HEK293T (cell line): Measurements from ENCODE around the gene IGFBPL1.

Source experiments
- CTCF ChIA-PET: fragments of 350-600 bp; formaldehyde crosslinking; extraction: SDS; loops from one replicate; lab custom pipeline; 2021; ENCODE audit warnings: antibody characterized with exemption, inconsistent platforms; lab: Yijun Ruan, JAX
- POLR2A ChIA-PET: fragments of 350-600 bp; formaldehyde crosslinking; extraction: SDS; loops from one replicate; lab custom pipeline; 2020; ENCODE audit warnings: antibody characterized with exemption, inconsistent platforms; lab: Yijun Ruan, JAX
- DNase-seq: peaks from one replicate; pipeline ENCODE4 v3.0.0; 2012; ENCODE audit warnings: mixed read lengths; ENCODE audit errors: extremely low spot score
- ARNT ChIP-seq: fragments of 450-650 bp; IDR thresholded peaks from 2 replicates; pipeline ENCODE4 v1.6.1; 2017; ENCODE audit warnings: mild to moderate bottlenecking
- BHLHE40 ChIP-seq: fragments of 450-650 bp; IDR thresholded peaks from 2 replicates; pipeline ENCODE4 v1.6.1; 2016; ENCODE audit warnings: mild to moderate bottlenecking, moderate library complexity, borderline replicate concordance
- CTBP1 ChIP-seq: fragments of 450-650 bp; IDR thresholded peaks from 2 replicates; pipeline ENCODE4 v1.6.1; 2016; ENCODE audit warnings: borderline replicate concordance
- ELF4 ChIP-seq: fragments of 450-650 bp; IDR thresholded peaks from 2 replicates; pipeline ENCODE4 v1.6.1; 2017; ENCODE audit warnings: antibody characterized with exemption
- FOXA1 ChIP-seq: fragments of 450-650 bp; IDR thresholded peaks from 2 replicates; pipeline ENCODE4 v1.6.1; 2016; ENCODE audit warnings: mild to moderate bottlenecking
- FOXK2 ChIP-seq: fragments of 450-650 bp; IDR thresholded peaks from 2 replicates; pipeline ENCODE4 v1.6.1; 2016; ENCODE audit warnings: mild to moderate bottlenecking
- FOXM1 ChIP-seq: fragments of 450-650 bp; IDR thresholded peaks from 2 replicates; pipeline ENCODE4 v1.6.1; 2017; ENCODE audit warnings: mild to moderate bottlenecking, borderline replicate concordance
- HDGF ChIP-seq: fragments of 450-650 bp; IDR thresholded peaks from 2 replicates; pipeline ENCODE4 v1.6.1; 2017; ENCODE audit warnings: antibody characterized with exemption, borderline replicate concordance
- L3MBTL2 ChIP-seq: fragments of 450-650 bp; conservative IDR thresholded peaks from 2 replicates; pipeline ENCODE4 v1.6.1; 2016; ENCODE audit warnings: mild to moderate bottlenecking
- LEF1 ChIP-seq: fragments of 450-650 bp; IDR thresholded peaks from 2 replicates; pipeline ENCODE4 v1.6.1; 2017; ENCODE audit warnings: mild to moderate bottlenecking, borderline replicate concordance
- NFRKB ChIP-seq: fragments of 450-650 bp; IDR thresholded peaks from 2 replicates; pipeline ENCODE4 v1.6.1; 2016; ENCODE audit warnings: mild to moderate bottlenecking, moderate library complexity
- PKNOX1 ChIP-seq: fragments of 450-650 bp; IDR thresholded peaks from 2 replicates; pipeline ENCODE4 v1.6.1; 2016
- SP1 ChIP-seq: fragments of 450-650 bp; IDR thresholded peaks from 2 replicates; pipeline ENCODE4 v1.6.1; 2017
- SUZ12 ChIP-seq: fragments of 450-650 bp; IDR thresholded peaks from 2 replicates; pipeline ENCODE4 v1.6.1; 2016; ENCODE audit warnings: mild to moderate bottlenecking
- TARDBP ChIP-seq: fragments of 450-650 bp; IDR thresholded peaks from 2 replicates; pipeline ENCODE4 v1.6.1; 2016
- ZNF384 ChIP-seq: fragments of 450-650 bp; IDR thresholded peaks from 2 replicates; pipeline ENCODE4 v1.6.1; 2016

IGFBPL1 gene

GRCh38 chr9:38424918-38425317 is 664 bp upstream of the IGFBPL1 start:
- TF ChIP-seq L3MBTL2 (no peak), BHLHE40 (no peak), PKNOX1 (no peak), SP1 (no peak), ELF4 (no peak), HDGF (no peak), SUZ12 (no peak), ARNT (no peak), FOXK2 (no peak), CTBP1 (no peak)
- ChIA-PET CTCF (interaction anchor here (0.6 kb wide), 1 partner anchor 940 kb away, joined by 3 read pairs; no protein-coding TSS in a partner anchor), POLR2A (no interaction called here)
- DNase-seq, result no peak

GRCh38 chr9:38423273-38423972 is 831 bp downstream of the IGFBPL1 start:
- ChIA-PET POLR2A (no interaction called here), CTCF (no interaction called here)
- no peak for DNase-seq
- TF ChIP-seq FOXM1, result no peak
- TF ChIP-seq NFRKB, result no peak
- TF ChIP-seq HDGF, result no peak
- no peak for TF ChIP-seq CTBP1
- TF ChIP-seq TARDBP, result no peak
- TF ChIP-seq ELF4, result no peak
- TF ChIP-seq LEF1, result no peak
- TF ChIP-seq BHLHE40, result no peak
- TF ChIP-seq SP1, result no peak
- no peak for TF ChIP-seq SUZ12
- no peak for TF ChIP-seq FOXA1
- TF ChIP-seq PKNOX1, result no peak
- TF ChIP-seq FOXK2, result no peak
- TF ChIP-seq ARNT, result no peak
- TF ChIP-seq L3MBTL2, result no peak
- TF ChIP-seq ZNF384, result no peak

GRCh38 chr9:38422555-38423260 is 1.5 kb downstream of the IGFBPL1 start:
- POLR2A ChIA-PET, result no interaction called here
- DNase-seq, result no peak
- no peak for TF ChIP-seq ZNF384
- TF ChIP-seq FOXK2, result no peak
- no peak for TF ChIP-seq TARDBP
- no peak for TF ChIP-seq CTBP1
- TF ChIP-seq BHLHE40, result no peak
- TF ChIP-seq ELF4, result no peak
- TF ChIP-seq FOXM1, result no peak
- TF ChIP-seq SUZ12, result no peak
- no peak for TF ChIP-seq FOXA1
- CTCF ChIA-PET, result no interaction called here

- ChIA-PET POLR2A (no interaction called here), CTCF (no interaction called here)
- DNase-seq, result peak; percentile 54
- TF ChIP-seq FOXA1 (no peak), CTBP1 (no peak), PKNOX1 (peak; percentile 78), ARNT (no peak)
These were observed 2.6 kb downstream of the IGFBPL1 start for GRCh38 chr9:38421498-38422211.

GRCh38 chr9:38419181-38419580 is 5.1 kb downstream of the IGFBPL1 start:
- ChIA-PET CTCF (interaction anchor here (0.9 to 1.3 kb wide), 2 partner anchors 13 to 44 kb away, joined by 3 to 4 read pairs; no protein-coding TSS in a partner anchor), POLR2A (interaction anchor here (0.5 to 0.9 kb wide), 2 partner anchors 31 to 371 kb away, joined by 3 read pairs; no protein-coding TSS in a partner anchor)
- TF ChIP-seq HDGF (no peak), ZNF384 (no peak), SUZ12 (no peak), SP1 (no peak), LEF1 (no peak), TARDBP (no peak), FOXM1 (no peak), PKNOX1 (no peak), L3MBTL2 (no peak), FOXA1 (no peak), NFRKB (no peak), ARNT (no peak), ELF4 (no peak), FOXK2 (no peak), CTBP1 (no peak), BHLHE40 (no peak)
- no peak for DNase-seq
